ENCODE results near the gene CCNYL1. TPM values are rescaled to one million over a fixed set of nuclear protein-coding genes. Genes with fewer than 3 reads are reported as not detected.

The CCNYL1 gene
- total RNA-seq, 8 experiments from 2014 or later = 6.0 to 67.1 (median 8.7) TPM

DNA sequence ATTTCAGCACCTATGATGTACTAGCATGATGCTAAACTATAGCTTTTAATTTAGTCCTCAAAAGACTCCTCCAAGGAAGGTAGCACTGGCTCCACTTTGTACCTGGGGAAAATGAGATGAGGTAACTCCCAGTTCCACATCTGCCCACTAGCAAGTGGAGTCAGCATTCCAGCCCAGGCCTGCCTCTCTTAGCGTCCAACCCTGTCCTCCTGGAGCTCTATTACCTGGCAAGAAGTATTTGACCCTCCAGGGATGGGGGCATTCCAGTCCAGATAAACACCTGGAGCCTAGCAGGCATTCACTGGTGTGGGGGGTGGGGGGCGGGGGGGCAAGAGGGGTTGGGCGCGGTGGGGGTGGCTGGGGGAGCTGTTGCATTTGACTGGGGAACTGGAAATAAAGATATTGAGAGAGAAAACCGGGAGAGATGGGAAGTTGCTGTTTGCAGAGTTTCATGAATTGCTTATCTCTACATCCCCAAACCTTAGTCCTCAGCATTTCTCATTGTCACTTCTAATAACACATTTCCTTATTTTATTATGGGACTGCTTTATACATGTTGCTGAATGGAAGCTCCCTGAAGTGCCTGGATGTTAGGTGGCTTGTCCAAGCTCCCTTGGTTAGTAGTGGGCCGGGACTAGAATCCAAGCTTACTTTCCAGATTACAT, 80.3 kb downstream of the CCNYL1 start:
- Histone ChIP-seq H3K27ac (no peak overlapping the region), H3K4me3 (no peak overlapping the region), H3K4me1 (replicated peaks in 1 of 2) (peaks cover 0 to 2% of the 10 kb centered on the region in 2 donors)
- in situ Hi-C loops (cut with MboI; ENCODE audit: low pct_unique_long_range_greater_than_20kb in 2 of 9, low sequenced_read_pairs in 9 of 9, unreplicated experiment in 9 of 9) = no loop called here
- 71 to 100% methylated on average over 1 of the region's 6 CpGs; no CpG with 5 or more reads in 8 of the 10 experiments for WGBS, 10 experiments
- ATAC-seq (replicated peaks in 6 of 8) = no peak

GRCh38 chr2:207792244-207792785, 80.9 kb downstream of the CCNYL1 start:
- Histone ChIP-seq H3K4me1 (replicated peaks in 1 of 2) (peaks cover 0 to 2% of the 10 kb centered on the region in 2 donors), H3K4me3 (no peak overlapping the region), H3K27ac (no peak overlapping the region)
- in situ Hi-C loops (cut with MboI; ENCODE audit: low pct_unique_long_range_greater_than_20kb in 2 of 9, low sequenced_read_pairs in 9 of 9, unreplicated experiment in 9 of 9) = no loop called here
- 0 to 100% (median 83%) methylated on average over 1 to 2 of the region's 6 CpGs; no CpG with 5 or more reads in 3 of the 10 experiments for WGBS, 10 experiments
- ATAC-seq (replicated peaks in 6 of 8) = peak; percentile 26 to 71 (median 50)

DNA sequence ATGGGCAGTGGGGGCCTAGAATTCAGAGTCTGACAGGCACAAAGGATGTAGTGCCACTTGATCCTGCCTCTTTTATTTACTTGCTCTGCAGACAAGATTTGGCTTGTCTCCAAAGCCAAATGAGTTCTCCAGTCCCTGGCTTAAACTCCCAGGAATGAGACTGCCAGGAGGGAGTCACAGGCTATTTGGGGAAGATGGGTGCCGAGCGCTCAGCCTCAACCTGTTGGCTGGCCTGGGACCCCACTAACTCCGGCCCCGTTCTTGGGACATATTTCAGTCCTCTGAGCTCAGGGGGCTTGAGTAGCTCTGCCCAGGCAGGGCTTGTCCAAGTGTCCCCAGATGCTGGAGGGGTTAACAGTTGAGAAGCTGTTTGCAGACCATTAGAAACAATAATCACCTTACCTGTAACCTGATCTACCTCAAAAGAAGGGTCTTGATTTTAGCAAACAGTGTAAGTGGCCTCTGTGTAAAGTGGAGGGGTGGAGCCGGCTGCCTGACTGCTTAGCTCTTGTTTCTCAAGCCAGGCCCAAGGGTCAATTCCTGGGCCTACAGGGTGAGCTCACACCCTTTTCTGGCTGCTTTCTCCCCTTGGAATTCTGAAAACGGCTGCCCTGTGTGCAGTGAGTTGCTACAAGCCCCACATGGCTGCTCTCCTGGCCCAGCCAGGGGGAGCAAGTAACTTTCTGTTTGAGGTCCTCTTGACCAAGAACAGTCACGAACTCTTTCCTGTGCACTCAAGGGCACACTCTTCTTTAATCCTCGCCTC, 85.3 kb downstream of the CCNYL1 start:
- Histone ChIP-seq H3K4me3 (no peak overlapping the region), H3K4me1 (replicated peaks in 1 of 2) (peaks cover 2% of the 10 kb centered on the region in 2 donors), H3K27ac (no peak overlapping the region)
- in situ Hi-C loops (cut with MboI; ENCODE audit: low pct_unique_long_range_greater_than_20kb in 2 of 9, low sequenced_read_pairs in 9 of 9, unreplicated experiment in 9 of 9) = no loop called here
- peak in 4 of 8 experiments; percentile 14 to 67 (median 40) for ATAC-seq (replicated peaks in 6 of 8)
- 49 to 100% (median 86%) methylated on average over 1 to 3 of the region's 8 CpGs; no CpG with 5 or more reads in 3 of the 10 experiments for WGBS, 10 experiments

DNA sequence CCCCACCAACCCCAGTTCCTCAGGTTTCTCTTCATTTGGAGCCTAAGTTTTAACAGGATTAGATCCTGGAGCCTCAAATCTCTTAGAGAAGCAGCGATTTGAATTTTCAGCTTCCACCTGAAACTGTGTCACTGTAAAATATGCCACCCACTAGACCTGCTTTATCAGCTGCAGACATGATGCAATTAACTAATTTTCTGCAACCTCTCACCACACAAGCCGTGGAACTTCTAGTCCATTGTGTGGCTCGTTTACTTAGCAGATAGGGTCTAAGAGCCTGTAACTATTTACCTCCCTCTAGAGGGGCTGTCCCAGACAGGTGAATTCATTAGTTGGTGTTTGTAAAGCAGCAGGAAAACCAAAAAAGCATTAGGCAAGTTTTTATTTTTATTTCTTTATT, 89.8 kb downstream of the CCNYL1 start:
- Histone ChIP-seq H3K4me1 (replicated peaks in 1 of 2) (peaks cover 0 to 2% of the 10 kb centered on the region in 2 donors), H3K4me3 (no peak overlapping the region), H3K27ac (no peak overlapping the region)
- ATAC-seq (replicated peaks in 6 of 8) = no peak
- 20 to 85% (median 48%) methylated on average over 1 to 2 of the region's 3 CpGs; no CpG with 5 or more reads in 4 of the 10 experiments for WGBS, 10 experiments
- in situ Hi-C loops (cut with MboI; ENCODE audit: low pct_unique_long_range_greater_than_20kb in 2 of 9, low sequenced_read_pairs in 9 of 9, unreplicated experiment in 9 of 9) = no loop called here

GRCh38 chr2:207802650-207803049, 91.2 kb downstream of the CCNYL1 start:
- peaks cover 0 to 2% of the 10 kb centered on the region in 2 donors for H3K4me1 ChIP-seq (replicated peaks in 1 of 2)
- in situ Hi-C loops (cut with MboI; ENCODE audit: low pct_unique_long_range_greater_than_20kb in 2 of 9, low sequenced_read_pairs in 9 of 9, unreplicated experiment in 9 of 9) = no loop called here
- 43 to 100% (median 86%) methylated on average over 1 to 6 of the region's 6 CpGs; no CpG with 5 or more reads in 2 of the 10 experiments for WGBS, 10 experiments
- no peak overlapping the region for H3K4me3 ChIP-seq
- ATAC-seq (replicated peaks in 6 of 8) = peak in 1 of 8 experiments; percentile 57
- H3K27ac ChIP-seq = no peak overlapping the region

Other genes with a start within 250 kb of the CCNYL1 start
- 10 to 100 TPM; 12.6 to 41.0 (median 32.9) TPM for gene CREB1, start 181.7 kb upstream of the CCNYL1 start, total RNA-seq
- 10 to 100 TPM in 7 of 8 experiments, 1 to 10 TPM in 1; 9.2 to 25.2 (median 15.7) TPM for gene METTL21A, start 86.2 kb upstream of the CCNYL1 start, total RNA-seq
- gene FZD5, start 58.3 kb downstream of the CCNYL1 start, total RNA-seq = 100 to 1,000 TPM in 2 of 8 experiments, 10 to 100 TPM in 1, 1 to 10 TPM in 5; 2.1 to 179 (median 4.0) TPM